Right lobe of liver (tissue), 4 donors: Measurements from ENCODE around the gene ACBD6.

Source experiments
- POLR2A ChIP-seq: fragments of 450-650 bp; IDR thresholded peaks from one replicate; pipeline ENCODE4 v1.6.1; 2017; ENCODE audit warnings: antibody characterized with exemption, mild to moderate bottlenecking
- TF ChIP-seq, protein P1 (sequence below), 4 donors: fragments of 200-600 bp in 3 of 4; fragments of 450-650 bp in 1 of 4; IDR thresholded peaks; one replicate each; pipeline versions ENCODE4 v1.5.1 to v1.8.0; 2016 to 2022; ENCODE audit warnings: antibody characterized with exemption in 4 of 4, mild to moderate bottlenecking in 2 of 4
- donor health status: DM: no; HTN: no; CAD: no.
- donor health status: DM: no; HTN: no; CAD: no.
- donor health status: DM: no; HTN: yes; CAD: no.

DNA sequence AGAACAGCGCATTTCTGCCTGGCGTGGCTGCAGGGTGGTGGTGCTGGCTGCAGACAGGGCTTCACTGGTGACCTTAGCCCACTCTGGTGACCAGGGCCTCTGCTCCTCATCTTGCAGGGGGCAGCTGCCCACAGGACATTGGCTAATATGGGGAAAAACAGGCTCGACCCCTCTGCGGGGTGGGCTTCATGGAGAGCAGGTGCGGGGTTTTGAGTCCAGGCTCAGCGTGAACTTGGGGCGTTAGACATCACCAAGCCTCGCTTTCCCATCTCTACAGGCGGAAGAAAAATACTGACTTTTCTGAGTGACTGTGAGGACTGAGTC is 247.9 kb downstream of the ACBD6 start:
- TF ChIP-seq, protein P1, sequence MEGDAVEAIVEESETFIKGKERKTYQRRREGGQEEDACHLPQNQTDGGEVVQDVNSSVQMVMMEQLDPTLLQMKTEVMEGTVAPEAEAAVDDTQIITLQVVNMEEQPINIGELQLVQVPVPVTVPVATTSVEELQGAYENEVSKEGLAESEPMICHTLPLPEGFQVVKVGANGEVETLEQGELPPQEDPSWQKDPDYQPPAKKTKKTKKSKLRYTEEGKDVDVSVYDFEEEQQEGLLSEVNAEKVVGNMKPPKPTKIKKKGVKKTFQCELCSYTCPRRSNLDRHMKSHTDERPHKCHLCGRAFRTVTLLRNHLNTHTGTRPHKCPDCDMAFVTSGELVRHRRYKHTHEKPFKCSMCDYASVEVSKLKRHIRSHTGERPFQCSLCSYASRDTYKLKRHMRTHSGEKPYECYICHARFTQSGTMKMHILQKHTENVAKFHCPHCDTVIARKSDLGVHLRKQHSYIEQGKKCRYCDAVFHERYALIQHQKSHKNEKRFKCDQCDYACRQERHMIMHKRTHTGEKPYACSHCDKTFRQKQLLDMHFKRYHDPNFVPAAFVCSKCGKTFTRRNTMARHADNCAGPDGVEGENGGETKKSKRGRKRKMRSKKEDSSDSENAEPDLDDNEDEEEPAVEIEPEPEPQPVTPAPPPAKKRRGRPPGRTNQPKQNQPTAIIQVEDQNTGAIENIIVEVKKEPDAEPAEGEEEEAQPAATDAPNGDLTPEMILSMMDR (IDR thresholded peaks at IDR 0.05): no peak
- no peak for TF ChIP-seq POLR2A
